GM19463 (cell line): ENCODE measurements around the gene BPTF.
"Not testable (repeated sequence)": the region's sequence is repeated elsewhere in the genome, so short reads cannot be mapped to it uniquely, and the experiment has no call there.

ENCODE experiments used
- ATAC-seq: cut with Tn5 transposase; IDR thresholded peaks from one replicate; pipeline ENCODE4 v1.9.1; 2021; ENCODE audit warnings: mild to moderate bottlenecking, moderate library complexity; ENCODE audit not compliant: unreplicated experiment

Gene BPTF

GRCh38 chr17:67962156-67962555 is 136.9 kb downstream of the BPTF start:
- not testable (repeated sequence) for ATAC-seq

- peak; percentile 73 for ATAC-seq
These were observed 137.9 kb downstream of the BPTF start for GRCh38 chr17:67963145-67963572.

DNA sequence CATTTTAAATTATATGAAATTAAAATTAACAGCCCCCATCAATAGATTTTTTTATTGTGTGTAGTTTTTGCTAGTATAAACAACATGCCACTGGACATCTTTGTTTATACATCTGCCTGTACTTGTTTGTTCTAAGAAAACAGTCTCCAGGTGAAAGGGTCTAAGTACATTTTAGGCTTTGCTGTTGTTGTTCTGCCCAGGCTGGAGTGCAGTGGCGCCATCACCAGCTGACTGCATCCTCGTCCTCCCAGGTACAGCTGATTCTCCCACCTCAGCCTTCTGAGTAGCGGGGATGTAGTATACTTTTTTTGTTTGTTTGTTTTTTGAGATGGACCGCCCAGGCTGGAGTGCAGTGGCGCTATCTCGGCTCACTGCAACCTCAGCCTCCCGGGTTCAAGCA is 145.5 kb downstream of the BPTF start:
- no peak for ATAC-seq

DNA sequence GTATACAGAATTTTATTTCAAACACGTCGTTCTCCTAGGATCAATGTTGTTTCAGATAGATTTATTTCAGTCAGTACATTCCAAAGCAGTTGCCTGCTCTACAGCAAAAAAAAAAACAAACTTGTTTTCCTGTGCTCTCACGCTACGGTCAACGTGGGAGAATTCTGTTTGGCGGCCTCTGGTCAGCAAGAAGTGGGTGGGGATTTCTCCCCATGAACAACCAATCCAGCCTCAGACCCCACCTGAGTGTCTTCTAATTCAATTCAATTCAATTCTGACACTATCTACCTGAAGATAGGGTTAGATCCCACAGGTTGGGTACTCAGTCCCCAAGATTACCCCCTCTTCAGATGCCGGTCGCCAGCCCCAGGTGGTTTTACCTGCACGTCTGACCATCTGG is 148.9 kb downstream of the BPTF start:
- no peak for ATAC-seq

- no peak for ATAC-seq
These were observed 149.3 kb downstream of the BPTF start for GRCh38 chr17:67974598-67975066.

DNA sequence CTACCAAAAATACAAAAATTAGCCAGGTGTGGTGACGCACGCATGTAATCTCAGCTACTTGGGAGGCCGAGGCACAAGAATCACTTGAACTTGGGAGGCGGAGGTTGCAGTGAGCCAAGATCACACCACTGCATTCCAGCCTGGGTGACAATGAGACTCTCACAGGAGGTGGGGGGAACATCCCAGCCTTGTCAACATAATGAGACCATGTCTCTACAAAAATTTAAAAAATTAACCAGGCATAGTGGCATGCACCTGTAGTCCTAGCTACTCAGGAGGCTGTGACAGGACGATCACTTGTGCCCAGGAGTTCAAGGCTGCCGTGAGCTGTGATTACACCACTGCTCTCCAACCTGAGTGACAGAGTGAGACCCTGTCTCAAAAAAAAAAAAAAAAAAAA is 151.0 kb downstream of the BPTF start:
- ATAC-seq: not testable (repeated sequence)

GRCh38 chr17:67980456-67980855 is 155.2 kb downstream of the BPTF start:
- ATAC-seq: no peak

- ATAC-seq: not testable (repeated sequence)
These were observed 155.6 kb downstream of the BPTF start for GRCh38 chr17:67980883-67981282.

GRCh38 chr17:67982034-67982640 is 156.8 kb downstream of the BPTF start:
- no peak for ATAC-seq

DNA sequence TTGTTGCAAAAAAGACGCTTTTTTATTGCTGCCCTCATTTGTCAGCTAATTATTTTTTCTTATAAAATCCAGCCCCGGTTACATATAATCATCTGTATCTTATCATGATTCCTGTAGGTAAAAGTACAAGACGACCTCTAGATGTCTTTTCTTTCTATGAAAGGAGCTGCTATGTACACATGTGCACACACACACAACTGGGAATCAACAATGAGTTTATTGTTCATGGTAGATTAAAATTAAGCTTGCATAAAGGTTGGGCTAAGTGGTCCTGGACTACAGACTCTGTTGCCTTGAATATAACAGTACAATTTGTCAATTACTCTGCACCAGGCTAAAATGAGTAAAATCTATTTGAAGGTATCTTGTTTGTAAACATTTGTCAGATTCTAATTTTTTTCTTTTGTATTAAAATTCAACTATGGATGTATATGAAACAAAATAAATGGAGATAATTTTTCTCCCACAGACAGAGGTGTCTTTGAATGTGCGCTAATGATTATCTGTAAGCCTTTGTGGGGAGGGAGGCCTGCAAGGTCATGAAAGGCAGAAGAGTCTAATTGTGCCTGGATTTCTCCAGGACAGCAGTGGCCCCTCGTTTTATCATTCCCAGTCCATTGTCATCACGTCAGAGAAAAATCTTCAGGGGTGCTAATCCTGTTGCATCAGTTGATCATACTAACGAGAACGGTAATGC is 157.5 kb downstream of the BPTF start:
- no peak for ATAC-seq

DNA sequence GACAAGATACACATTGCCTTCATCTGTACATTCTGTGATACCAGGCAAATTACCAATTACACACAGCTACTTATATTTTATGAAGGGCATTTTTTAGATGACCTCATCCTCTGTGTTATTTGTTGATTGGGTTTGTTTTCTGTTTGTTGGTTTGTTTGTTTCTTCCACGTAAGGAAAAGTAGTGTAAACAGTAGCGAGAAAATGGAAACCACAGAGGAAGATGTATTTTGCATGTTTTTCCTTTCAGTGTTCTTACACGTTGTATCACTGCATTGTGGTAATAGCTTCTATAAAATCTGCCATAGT is 158.0 kb downstream of the BPTF start:
- ATAC-seq: no peak

GRCh38 chr17:67990909-67991308 is 165.6 kb downstream of the BPTF start:
- ATAC-seq: no peak

- ATAC-seq: no peak
These were observed 167.3 kb downstream of the BPTF start for GRCh38 chr17:67992548-67993152.

DNA sequence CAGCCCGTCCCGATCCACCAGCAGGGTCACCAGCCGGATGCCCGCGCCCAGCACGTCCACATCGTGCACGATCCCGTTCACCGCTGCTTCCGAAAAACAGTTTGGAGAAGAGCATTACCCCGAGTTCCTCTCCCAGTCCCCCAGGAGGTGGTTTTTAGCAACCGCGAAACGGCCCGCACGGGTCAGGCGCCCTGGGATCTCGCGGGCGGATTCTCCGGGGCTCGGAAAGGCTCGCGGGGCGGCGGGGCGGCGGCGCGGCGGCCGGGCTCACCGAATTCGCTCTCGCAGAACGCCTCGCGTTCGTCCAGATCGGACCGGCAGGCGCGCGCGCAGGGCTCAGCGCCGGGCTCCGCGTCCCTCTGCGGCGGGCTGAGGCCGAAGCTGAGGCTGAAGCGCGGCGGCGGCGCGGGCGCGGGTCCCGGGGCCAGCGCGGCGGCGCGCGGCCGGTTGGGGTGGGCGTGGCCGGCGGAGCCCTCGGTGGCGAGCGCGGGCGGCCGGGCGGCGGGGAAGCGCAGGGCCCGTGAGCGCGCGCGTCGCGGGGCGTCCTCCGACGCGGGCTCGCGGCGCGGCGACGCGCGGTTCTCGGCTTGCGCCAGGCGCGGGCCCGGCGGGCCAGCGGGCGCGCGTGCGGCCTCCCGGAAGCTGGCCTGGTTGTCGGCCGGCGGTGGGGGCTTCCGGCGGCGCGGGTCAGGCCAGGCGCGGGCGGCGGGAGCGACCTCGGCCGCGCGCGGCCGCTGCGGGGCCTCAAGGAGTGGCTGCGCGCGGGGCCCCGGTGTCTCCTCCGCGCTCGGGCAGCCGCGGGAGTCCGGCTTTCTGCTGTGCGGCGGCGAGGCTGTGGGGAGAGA is 168.1 kb downstream of the BPTF start:
- peak; percentile 78 for ATAC-seq

GRCh38 chr17:67993998-67994361 is 168.7 kb downstream of the BPTF start:
- no peak for ATAC-seq

GRCh38 chr17:67994817-67995569 is 169.7 kb downstream of the BPTF start:
- no peak for ATAC-seq

DNA sequence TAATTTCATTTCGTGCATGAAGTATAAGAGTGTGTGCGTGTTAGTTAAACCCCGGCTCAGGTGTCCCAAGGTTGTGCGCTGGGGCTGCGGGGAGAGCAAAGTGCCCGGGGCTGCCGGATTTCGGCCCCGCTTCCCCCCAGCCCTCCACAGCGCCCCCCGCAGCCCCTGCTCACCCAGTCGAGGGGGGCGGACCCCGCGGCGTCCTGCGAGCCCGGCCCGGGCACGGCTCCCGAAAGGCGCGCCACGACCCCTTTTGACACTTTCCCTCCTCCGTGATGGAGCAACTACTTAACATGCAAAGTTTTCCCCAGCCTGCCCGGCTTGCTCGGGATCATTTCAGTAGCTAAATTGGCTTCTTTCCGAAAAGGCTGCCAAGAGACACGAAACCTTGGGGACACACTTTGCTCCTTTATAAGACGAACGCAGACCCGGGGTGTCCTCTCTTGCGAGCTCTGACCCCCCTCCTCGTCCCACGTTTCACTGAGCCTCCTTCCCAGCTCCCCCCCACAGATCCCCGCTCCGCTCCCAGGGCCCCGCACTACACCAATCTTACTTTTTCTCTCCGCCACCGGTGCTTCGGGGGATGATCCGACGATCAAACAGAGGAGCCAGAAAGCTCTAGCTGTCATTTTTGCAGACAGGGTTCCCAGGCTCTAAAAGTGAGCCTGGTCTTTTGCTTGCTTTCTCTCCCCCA is 170.4 kb downstream of the BPTF start:
- no peak for ATAC-seq

DNA sequence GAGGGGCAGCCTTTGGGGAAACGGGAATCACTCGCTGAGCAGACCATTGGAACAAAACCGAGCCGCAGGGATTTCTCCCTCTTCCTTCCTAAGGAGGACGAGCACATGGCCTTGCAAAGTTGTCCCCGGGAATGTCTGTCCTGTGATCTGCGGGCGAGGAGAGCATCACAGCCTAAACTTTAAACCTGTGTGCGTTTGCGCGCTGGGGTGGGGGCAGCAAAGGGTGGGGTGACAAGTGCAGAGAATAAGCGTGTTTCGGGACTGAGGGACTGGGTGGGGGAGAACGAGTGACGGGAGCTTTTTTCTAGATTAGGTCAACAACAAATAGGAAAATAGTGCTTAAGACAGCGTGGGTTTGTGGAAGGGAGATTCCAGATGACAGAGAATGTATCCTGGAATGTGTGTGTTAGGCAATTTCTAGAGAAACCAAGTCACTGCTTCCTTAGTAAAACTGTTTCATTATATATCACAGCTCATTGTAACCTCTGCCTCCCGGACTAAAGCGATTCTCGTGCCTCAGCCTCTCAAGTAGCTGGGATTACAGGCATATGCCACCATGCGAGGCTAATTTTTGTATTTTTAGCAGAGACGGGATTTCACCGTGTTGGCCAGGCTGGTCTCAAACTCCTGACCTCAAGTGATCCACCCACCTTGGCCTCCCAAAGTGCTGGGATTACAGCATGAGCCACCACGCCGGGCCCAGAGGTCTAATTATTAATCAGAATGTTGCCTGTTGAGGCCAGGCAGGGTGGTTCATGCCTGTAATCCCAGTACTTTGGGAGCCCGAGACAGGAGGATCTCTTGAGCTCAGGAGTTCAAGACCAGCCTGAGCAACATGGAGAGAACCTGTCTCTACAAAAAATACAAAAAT is 171.2 kb downstream of the BPTF start, which contains the start of gene C17orf58:
C17orf58 (minus strand) TSS at position 169 of the 871 bp plus-strand sequence. CDS start 271 bp downstream, outside the sequence.
- ATAC-seq: not testable (repeated sequence)

DNA sequence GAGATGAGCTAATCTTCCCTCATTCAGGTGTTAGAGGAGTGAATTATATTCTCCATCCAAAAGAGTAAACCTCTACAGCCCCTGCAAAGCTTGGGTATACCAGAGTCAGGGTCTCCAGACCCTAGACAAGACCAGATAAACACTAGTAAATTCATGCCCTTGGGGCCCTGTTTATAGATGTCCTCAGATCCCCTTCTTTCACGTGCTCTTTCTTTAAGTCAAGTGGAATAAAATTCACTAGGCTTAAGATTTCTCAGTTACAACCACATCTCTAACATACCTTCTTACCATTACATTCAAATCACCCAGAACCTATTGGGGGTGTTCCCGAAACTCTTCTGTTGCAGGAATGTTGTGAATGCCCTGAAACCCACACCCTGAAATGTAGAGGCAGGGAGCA is 173.2 kb downstream of the BPTF start:
- ATAC-seq: no peak
